ENCODE results near the gene UTP18. TPM values are rescaled to one million over a fixed set of nuclear protein-coding genes. Genes with fewer than 3 reads are reported as not detected.

The UTP18 gene
- total RNA-seq, 1 donor from 2014 or later, result 30.0 TPM

GRCh38 chr17:51240275-51240674 is 20.1 kb upstream of the UTP18 start:
- Histone ChIP-seq H3K9me3 (no peaks in the 10 kb centered on the region), H3K27me3 (no peaks in the 10 kb centered on the region), H3K27ac (no peak overlapping the region), H3K36me3 (no peaks in the 10 kb centered on the region), H3K4me3 (no peak overlapping the region), H3K4me1 (peaks cover 4% of the 10 kb centered on the region)
- no peak for ATAC-seq
- intact Hi-C loops (cut with DNase I), result no loop called here
- DNase-seq, result no peak
- TF ChIP-seq, protein P1, sequence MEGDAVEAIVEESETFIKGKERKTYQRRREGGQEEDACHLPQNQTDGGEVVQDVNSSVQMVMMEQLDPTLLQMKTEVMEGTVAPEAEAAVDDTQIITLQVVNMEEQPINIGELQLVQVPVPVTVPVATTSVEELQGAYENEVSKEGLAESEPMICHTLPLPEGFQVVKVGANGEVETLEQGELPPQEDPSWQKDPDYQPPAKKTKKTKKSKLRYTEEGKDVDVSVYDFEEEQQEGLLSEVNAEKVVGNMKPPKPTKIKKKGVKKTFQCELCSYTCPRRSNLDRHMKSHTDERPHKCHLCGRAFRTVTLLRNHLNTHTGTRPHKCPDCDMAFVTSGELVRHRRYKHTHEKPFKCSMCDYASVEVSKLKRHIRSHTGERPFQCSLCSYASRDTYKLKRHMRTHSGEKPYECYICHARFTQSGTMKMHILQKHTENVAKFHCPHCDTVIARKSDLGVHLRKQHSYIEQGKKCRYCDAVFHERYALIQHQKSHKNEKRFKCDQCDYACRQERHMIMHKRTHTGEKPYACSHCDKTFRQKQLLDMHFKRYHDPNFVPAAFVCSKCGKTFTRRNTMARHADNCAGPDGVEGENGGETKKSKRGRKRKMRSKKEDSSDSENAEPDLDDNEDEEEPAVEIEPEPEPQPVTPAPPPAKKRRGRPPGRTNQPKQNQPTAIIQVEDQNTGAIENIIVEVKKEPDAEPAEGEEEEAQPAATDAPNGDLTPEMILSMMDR (IDR thresholded peaks at IDR 0.05), result no peak

- no peaks in the 10 kb centered on the region for H3K9me3 ChIP-seq
- no peak for DNase-seq
- no peaks in the 10 kb centered on the region for H3K36me3 ChIP-seq
- intact Hi-C loops (cut with DNase I), result no loop called here
- no peaks in the 10 kb centered on the region for H3K27me3 ChIP-seq
- no peak overlapping the region for H3K4me3 ChIP-seq
- no peak overlapping the region for H3K27ac ChIP-seq
- H3K4me1 ChIP-seq, result no peaks in the 10 kb centered on the region
- no peak for ATAC-seq
- TF ChIP-seq, protein P1 (IDR thresholded peaks at IDR 0.05), result no peak
Observed at GRCh38 chr17:51244041-51244440, 16.3 kb upstream of the UTP18 start.

DNA sequence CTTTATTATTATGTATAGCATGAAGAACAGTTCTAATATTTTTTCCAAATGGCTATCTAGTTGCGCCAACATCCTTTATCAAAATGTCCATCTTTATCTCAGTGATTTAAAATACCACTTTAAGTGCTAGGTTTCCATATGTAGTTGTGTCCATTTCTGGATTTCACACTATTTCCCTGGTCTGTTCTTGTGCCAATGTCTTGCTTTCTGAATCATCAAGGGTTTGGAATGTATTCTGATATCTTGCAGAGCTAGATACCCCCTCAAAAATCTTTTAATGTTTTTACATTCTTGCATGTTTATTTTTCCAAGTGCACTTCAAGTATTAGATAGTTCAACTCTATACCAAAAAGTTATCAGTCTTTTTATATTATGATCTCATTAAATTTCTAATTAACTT is 14.8 kb upstream of the UTP18 start:
- no peaks in the 10 kb centered on the region for H3K36me3 ChIP-seq
- no peak overlapping the region for H3K4me3 ChIP-seq
- ATAC-seq (no peak), DNase-seq (no peak)
- TF ChIP-seq, protein P1 (IDR thresholded peaks at IDR 0.05), result no peak
- no peaks in the 10 kb centered on the region for H3K4me1 ChIP-seq
- no peaks in the 10 kb centered on the region for H3K9me3 ChIP-seq
- intact Hi-C loops (cut with DNase I), result no loop called here
- no peaks in the 10 kb centered on the region for H3K27me3 ChIP-seq
- no peak overlapping the region for H3K27ac ChIP-seq

GRCh38 chr17:51250314-51250840 is 10.0 kb upstream of the UTP18 start:
- intact Hi-C loops (cut with DNase I), result no loop called here

DNA sequence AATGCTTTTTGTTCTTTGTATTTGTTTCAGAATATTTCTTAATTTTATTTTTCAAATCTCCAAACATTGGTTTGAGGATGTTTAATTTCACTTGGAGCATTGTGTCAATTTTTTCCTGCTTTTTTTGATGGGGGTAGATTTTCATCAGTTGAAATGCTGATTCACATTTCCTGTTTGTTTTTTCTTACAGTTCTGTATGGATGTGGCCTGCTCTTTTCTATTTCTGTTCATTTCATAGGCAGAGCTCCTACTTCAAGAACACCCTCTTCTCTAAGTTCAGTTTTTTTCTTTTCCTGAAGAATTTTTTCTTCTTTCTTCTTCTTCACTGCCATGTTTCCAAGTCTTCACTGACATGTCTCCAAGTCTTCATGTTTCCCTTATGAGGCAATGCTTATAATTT is 9.3 kb upstream of the UTP18 start:
- Histone ChIP-seq H3K4me3 (no peak overlapping the region), H3K4me1 (no peaks in the 10 kb centered on the region), H3K9me3 (no peaks in the 10 kb centered on the region), H3K27ac (no peak overlapping the region), H3K27me3 (no peaks in the 10 kb centered on the region), H3K36me3 (peaks cover 45% of the 10 kb centered on the region)
- TF ChIP-seq, protein P1 (IDR thresholded peaks at IDR 0.05), result no peak
- DNase-seq, result no peak
- no peak for ATAC-seq
- intact Hi-C loops (cut with DNase I), result no loop called here

More at GRCh38 chr17:51250314-51250840, 10.0 kb upstream of the UTP18 start:
- H3K4me3 ChIP-seq, result no peak overlapping the region
- ATAC-seq (no peak), DNase-seq (no peak)
- no peaks in the 10 kb centered on the region for H3K9me3 ChIP-seq
- no peak overlapping the region for H3K27ac ChIP-seq
- TF ChIP-seq, protein P1 (IDR thresholded peaks at IDR 0.05), result no peak
- H3K4me1 ChIP-seq, result no peaks in the 10 kb centered on the region
- H3K27me3 ChIP-seq, result no peaks in the 10 kb centered on the region
- peaks cover 39% of the 10 kb centered on the region for H3K36me3 ChIP-seq

DNA sequence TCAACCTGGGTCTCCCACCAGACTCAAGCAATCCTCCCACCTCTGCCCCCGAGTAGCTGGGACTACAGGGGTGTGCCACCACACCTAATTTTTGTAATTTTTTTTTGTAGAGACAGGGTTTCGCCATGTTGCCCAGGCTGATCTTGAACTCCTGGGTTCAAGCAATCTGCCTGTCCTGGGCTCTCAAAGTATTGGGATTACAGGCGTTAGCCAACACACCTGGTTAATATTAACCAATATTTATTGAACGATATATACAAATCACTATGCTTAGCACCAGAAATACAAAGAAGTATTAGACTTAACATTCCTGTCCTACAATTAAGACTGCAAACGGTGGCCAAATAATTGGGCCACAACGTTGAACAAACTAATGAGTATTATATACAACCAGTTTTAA is 4.7 kb upstream of the UTP18 start:
- no peak for ATAC-seq

More for the DNA sequence above, 4.7 kb upstream of the UTP18 start:
- no peak overlapping the region for H3K27ac ChIP-seq
- no peaks in the 10 kb centered on the region for H3K27me3 ChIP-seq
- no peak for DNase-seq
- intact Hi-C loops (cut with DNase I), result no loop called here
- TF ChIP-seq, protein P1 (IDR thresholded peaks at IDR 0.05), result no peak
- peaks cover 25% of the 10 kb centered on the region for H3K4me1 ChIP-seq
- no peak overlapping the region for H3K4me3 ChIP-seq
- no peaks in the 10 kb centered on the region for H3K9me3 ChIP-seq
- H3K36me3 ChIP-seq, result peaks cover 50% of the 10 kb centered on the region
